GM10248 (cell line): ENCODE data around the gene ETV4.

ENCODE experiments used
- CTCF ChIA-PET: fragments of 300-600 bp; sonication (Branson Sonifier 250); formaldehyde crosslinking; extraction: SDS; loops from one replicate; lab custom pipeline; 2021; ENCODE audit warnings: antibody characterized with exemption; lab: Yijun Ruan, JAX
- POLR2A ChIA-PET: fragments of 350-650 bp; sonication (Branson Sonifier 250); formaldehyde crosslinking; extraction: SDS; loops from one replicate; lab custom pipeline; 2020; ENCODE audit warnings: antibody characterized with exemption; lab: Yijun Ruan, JAX
- DNase-seq: peaks from one replicate; pipeline ENCODE4 v3.0.0; 2012; ENCODE audit errors: extremely low spot score
- TF ChIP-seq, protein P1 (sequence below): IDR thresholded peaks from 2 replicates; pipeline ENCODE4 v1.5.1; 2012; ENCODE audit warnings: mild to moderate bottlenecking, low read depth; ENCODE audit errors: extremely low read depth, missing control alignments, control extremely low read depth

Gene ETV4

DNA sequence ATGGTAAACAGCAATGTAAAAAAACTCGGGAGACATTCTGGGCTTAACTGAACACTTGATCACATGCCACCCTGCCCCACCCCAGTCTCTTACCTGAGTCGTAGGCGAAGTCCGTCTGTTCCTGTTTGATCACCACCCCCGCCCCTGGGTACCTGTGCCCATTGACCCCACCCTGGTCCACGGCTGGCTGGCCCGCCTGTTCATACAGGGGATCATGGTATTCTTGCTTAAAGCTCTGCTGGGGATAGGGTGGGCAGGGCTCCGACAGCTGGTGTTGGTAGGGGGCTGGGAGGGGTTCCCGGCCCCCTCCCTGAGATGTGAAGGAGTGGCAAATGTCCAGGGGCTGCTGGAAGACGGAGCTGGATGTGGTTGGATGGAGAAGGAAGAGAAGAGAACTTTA, 13.6 kb downstream of the ETV4 start:
- DNase-seq, result no peak
- ChIA-PET POLR2A (no interaction called here), CTCF (interaction anchor here (1.1 kb wide), 1 partner anchor 13 kb away, joined by 3 read pairs; no protein-coding TSS in a partner anchor)
- TF ChIP-seq, protein P1, sequence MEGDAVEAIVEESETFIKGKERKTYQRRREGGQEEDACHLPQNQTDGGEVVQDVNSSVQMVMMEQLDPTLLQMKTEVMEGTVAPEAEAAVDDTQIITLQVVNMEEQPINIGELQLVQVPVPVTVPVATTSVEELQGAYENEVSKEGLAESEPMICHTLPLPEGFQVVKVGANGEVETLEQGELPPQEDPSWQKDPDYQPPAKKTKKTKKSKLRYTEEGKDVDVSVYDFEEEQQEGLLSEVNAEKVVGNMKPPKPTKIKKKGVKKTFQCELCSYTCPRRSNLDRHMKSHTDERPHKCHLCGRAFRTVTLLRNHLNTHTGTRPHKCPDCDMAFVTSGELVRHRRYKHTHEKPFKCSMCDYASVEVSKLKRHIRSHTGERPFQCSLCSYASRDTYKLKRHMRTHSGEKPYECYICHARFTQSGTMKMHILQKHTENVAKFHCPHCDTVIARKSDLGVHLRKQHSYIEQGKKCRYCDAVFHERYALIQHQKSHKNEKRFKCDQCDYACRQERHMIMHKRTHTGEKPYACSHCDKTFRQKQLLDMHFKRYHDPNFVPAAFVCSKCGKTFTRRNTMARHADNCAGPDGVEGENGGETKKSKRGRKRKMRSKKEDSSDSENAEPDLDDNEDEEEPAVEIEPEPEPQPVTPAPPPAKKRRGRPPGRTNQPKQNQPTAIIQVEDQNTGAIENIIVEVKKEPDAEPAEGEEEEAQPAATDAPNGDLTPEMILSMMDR, result no peak

DNA sequence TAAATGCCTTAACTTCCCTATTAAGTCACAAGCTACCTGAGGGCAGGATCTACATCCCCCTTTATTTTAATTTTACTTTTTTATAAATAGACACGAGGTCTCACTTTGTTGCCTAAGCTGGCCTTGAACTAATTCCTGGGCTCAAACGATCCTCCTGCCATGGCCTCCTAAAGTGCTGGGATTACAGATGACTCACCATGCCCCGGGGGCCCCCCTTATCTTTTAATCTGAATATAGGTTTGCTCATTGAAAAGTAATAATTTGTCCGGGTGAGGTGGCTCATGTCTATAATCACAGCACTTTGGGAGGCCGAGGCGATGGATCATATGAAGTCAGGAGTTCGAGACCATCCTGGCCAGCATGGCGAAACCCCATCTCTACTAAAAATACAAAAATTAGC, 14.2 kb downstream of the ETV4 start:
- CTCF ChIA-PET, result no interaction called here
- DNase-seq, result no peak
- TF ChIP-seq, protein P1, result no peak
- POLR2A ChIA-PET, result no interaction called here

DNA sequence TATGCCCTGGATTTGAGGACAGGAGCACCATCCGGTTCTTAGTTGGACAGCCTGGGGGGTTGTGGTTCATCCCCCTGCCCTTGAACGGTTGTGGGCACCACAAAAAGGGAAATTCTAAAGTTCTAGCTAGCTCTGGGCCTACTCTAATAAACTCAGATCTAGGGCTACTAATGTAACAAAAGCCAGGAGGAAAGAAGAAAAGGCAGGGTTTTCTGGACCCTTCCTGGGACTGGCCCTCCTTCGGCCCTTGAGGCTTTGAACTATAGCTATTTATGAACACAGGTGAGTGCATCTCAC, 15.1 kb downstream of the ETV4 start:
- ChIA-PET POLR2A (no interaction called here), CTCF (interaction anchor here (1.3 kb wide), 1 partner anchor 379 kb away, joined by 3 read pairs; no protein-coding TSS in a partner anchor)
- no peak for DNase-seq
- TF ChIP-seq, protein P1, result no peak

DNA sequence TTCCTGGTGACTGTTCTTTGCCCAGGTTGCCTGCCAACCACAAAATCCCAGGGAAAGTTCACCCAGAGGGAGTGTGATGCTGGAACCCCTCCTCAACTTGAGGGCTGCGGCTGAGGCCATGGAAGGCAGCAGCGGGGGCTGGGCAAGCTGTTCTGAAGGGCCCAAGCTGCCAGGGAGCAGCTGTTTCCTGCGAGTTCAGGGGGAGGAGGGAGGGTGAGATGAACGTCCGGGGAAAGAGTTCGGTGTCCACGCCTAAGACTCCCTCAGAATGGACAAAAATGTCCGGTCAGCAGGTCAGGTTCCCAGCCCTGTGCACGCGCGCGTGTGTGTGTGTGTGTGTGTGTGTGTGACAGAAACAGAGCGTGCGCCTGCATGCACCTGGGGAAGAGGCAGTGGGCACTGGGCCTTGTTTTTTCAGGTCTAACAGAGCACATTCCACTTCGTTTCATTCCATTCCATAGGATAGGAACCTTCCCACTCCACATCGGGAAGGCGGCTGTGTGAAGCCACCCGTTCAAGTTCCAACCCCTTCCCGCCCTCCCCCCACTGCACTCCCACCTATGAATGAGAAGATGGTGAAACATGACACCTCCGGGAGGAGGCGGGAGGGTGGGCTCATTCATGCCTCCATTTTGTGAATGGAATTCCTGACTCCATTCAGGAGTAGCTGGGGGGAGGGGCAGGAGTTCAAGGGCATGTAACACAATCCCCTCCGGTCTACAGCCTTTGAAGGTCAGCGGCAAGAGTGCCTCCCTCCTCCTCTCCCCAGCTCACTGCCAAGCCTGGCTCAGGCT, 15.7 kb downstream of the ETV4 start:
- TF ChIP-seq, protein P1, result no peak
- no peak for DNase-seq
- POLR2A ChIA-PET, result no interaction called here
- CTCF ChIA-PET, result interaction anchor here (1.0 to 1.3 kb wide), 2 partner anchors 9 to 380 kb away, joined by 3 read pairs; no protein-coding TSS in a partner anchor

DNA sequence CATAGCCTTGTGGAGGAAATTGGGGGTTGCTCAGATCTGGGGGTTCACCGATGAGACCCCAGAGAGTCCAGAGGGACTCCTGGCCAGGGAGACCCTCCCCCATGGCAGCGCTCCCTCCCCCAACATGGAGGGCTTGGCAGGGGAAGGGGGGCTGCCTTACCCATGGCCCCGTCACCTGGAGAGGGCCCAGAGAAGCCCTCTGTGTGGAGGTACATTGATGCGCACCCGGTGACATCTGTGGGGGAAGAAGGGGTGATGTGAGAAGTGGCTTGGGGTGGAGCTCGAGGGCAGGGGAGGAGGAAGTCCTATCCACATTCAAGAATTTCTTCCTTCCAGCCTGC, 16.2 kb downstream of the ETV4 start:
- ChIA-PET POLR2A (no interaction called here), CTCF (interaction anchor here (1.0 to 1.3 kb wide), 2 partner anchors 9 to 380 kb away, joined by 3 read pairs; no protein-coding TSS in a partner anchor)
- DNase-seq, result no peak
- TF ChIP-seq, protein P1, result no peak

DNA sequence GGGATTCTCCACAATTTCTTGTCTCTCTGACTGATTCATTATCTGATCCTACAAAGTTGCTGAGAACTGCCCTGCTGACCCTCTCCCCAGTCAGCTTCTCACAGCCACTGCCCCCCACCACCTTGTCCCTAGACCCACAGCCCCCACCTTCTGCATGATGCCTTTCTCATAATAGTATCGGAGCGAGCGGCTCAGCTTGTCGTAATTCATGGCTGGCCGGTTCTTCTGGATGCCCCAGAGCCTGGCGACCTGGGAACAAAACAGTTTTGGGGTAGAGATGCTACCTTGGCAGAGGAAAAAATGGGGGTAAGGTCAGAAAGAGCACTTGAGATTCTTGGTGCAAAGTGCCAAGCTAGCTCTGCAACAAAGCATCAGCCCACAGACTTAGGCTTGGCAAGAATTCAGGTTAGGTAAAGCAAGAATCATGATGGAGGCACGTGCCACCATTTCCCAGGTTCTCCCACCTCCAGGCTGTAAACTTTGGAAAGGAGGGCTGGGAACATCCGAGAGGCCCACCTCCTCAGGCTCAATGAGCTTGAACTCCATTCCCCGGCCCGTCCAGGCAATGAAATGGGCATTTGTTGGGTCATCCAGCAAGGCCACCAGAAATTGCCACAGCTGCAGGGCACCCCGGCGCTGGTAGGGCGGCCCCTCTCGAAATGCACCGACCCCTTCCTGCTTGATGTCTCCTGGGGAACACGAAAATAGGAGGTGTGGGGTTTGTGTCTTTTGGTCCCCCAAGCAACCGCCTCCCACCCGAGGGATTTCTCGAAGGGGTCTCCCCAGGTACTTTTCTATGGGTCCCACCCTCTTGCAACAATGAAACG, 16.9 kb downstream of the ETV4 start:
- TF ChIP-seq, protein P1, result no peak
- no peak for DNase-seq
- ChIA-PET CTCF (interaction anchor here (0.8 to 1.5 kb wide), 3 partner anchors 8 to 45 kb away, joined by 3 to 6 read pairs (median 3); partner anchors contain the start of gene DHX8), POLR2A (no interaction called here)
